HG03108 (cell line): ENCODE measurements around the gene CENPF.
"Not testable (repeated sequence)": the region's sequence is repeated elsewhere in the genome, so short reads cannot be mapped to it uniquely, and the experiment has no call there.

Experiments
- ATAC-seq: cut with Tn5 transposase; IDR thresholded peaks from one replicate; pipeline ENCODE4 v1.9.1; 2021; ENCODE audit warnings: moderate library complexity; ENCODE audit not compliant: unreplicated experiment

CENPF gene

GRCh38 chr1:214582289-214582891, 20.6 kb upstream of the CENPF start:
- ATAC-seq, result no peak

GRCh38 chr1:214583113-214583512, 19.9 kb upstream of the CENPF start:
- ATAC-seq, result no peak

GRCh38 chr1:214583824-214584554, 19.0 kb upstream of the CENPF start:
- ATAC-seq, result no peak

GRCh38 chr1:214584805-214585766, 17.9 kb upstream of the CENPF start:
- no peak for ATAC-seq

- no peak for ATAC-seq
These were observed 16.4 kb upstream of the CENPF start for GRCh38 chr1:214586621-214587020.

- ATAC-seq, result no peak
These were observed 15.8 kb upstream of the CENPF start for GRCh38 chr1:214587165-214587564.

GRCh38 chr1:214588963-214589597, 13.9 kb upstream of the CENPF start:
- no peak for ATAC-seq

- ATAC-seq, result no peak
These were observed 12.3 kb upstream of the CENPF start for GRCh38 chr1:214590696-214591095.

GRCh38 chr1:214591918-214592317, 11.1 kb upstream of the CENPF start:
- not testable (repeated sequence) for ATAC-seq

GRCh38 chr1:214593158-214593557, 9.8 kb upstream of the CENPF start:
- no peak for ATAC-seq

- ATAC-seq, result no peak
These were observed 841 bp downstream of the CENPF start for GRCh38 chr1:214603819-214604252.

- no peak for ATAC-seq
These were observed 1.5 kb downstream of the CENPF start for GRCh38 chr1:214604523-214604922.

GRCh38 chr1:214605484-214605883, 2.5 kb downstream of the CENPF start:
- ATAC-seq, result not testable (repeated sequence)

- not testable (repeated sequence) for ATAC-seq
These were observed 3.2 kb downstream of the CENPF start for GRCh38 chr1:214605933-214606925.

GRCh38 chr1:214607492-214608215, 4.7 kb downstream of the CENPF start:
- ATAC-seq, result not testable (repeated sequence)

- not testable (repeated sequence) for ATAC-seq
These were observed 5.3 kb downstream of the CENPF start for GRCh38 chr1:214608216-214608783.

GRCh38 chr1:214608817-214609216, 5.8 kb downstream of the CENPF start:
- not testable (repeated sequence) for ATAC-seq

GRCh38 chr1:214609692-214610091, 6.7 kb downstream of the CENPF start:
- no peak for ATAC-seq

- not testable (repeated sequence) for ATAC-seq
These were observed 7.1 kb downstream of the CENPF start for GRCh38 chr1:214610136-214610535.
